HFFc6 (cell line): Measurements from ENCODE around the gene INTS6. TPM values are rescaled to one million over a fixed set of nuclear protein-coding genes. Genes with fewer than 3 reads are reported as not detected.

Experiments used
- DNase-seq: peaks from one replicate; pipeline ENCODE4 v3.0.0-alpha.2; 2018
- H3K27ac Mint-ChIP-seq: 2 replicates; pipeline ENCODE4 v1.8.0; 2020; ENCODE audit warnings: mild to moderate bottlenecking, mixed read lengths
- H3K27me3 Mint-ChIP-seq: 2 replicates; pipeline ENCODE4 v1.8.0; 2021; ENCODE audit warnings: mild to moderate bottlenecking, moderate library complexity, mixed read lengths; ENCODE audit not compliant: insufficient read depth
- H3K36me3 Mint-ChIP-seq: 2 replicates; pipeline ENCODE4 v1.8.0; 2021; ENCODE audit warnings: low read depth, mixed read lengths
- H3K4me1 Mint-ChIP-seq: 2 replicates; pipeline ENCODE4 v1.8.0; 2020; ENCODE audit warnings: low read depth, mixed read lengths
- H3K4me3 Mint-ChIP-seq: 2 replicates; pipeline ENCODE4 v1.8.0; 2020; ENCODE audit warnings: mild to moderate bottlenecking, moderate library complexity, mixed read lengths
- H3K9me3 Mint-ChIP-seq: 2 replicates; pipeline ENCODE4 v1.8.0; 2020; ENCODE audit warnings: mild to moderate bottlenecking, mixed read lengths
- total RNA-seq, 6 experiments: library from RNA; stranded (reverse); fragmentation: NEBNext Ultra II Directional; extraction: Animal tissue kit (Norgen Biotek cat#: 25700); gene quantifications; 2 replicates in 1 of 6; 3 replicates in 5 of 6; pipeline ENCODE4 v1.2.3, GENCODE V29; 2021
- TF ChIP-seq, protein P1 (sequence below): fragments of 200-600 bp; sonication (generic); IDR thresholded peaks from 2 replicates; pipeline ENCODE4 v1.5.0; 2021; ENCODE audit warnings: antibody characterized with exemption, mild to moderate bottlenecking

INTS6 gene
- total RNA-seq, 6 experiments from 2014 or later, result 32.4 to 38.6 (median 33.5) TPM

DNA sequence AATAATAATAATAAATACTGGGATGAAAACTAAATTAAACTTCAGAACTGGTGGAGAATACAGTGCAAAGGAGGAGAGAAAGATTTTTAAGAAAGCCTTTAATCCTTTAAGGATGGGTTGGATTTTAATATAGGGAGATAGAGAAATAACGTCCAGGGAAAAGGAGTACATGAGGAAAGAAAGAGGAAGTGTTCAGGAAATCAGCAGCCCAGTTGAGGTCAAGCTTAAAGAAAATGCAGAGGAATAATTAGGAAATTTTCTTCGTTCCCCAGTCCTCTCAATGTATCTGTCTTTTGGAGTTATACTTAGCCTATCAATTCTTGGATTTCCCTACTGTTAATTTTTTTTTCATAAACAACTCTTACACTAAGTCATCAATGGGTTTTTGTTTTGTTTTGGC, 47.7 kb downstream of the INTS6 start:
- Mint-ChIP-seq H3K9me3 (no peaks in the 10 kb centered on the region), H3K27me3 (no peaks in the 10 kb centered on the region), H3K36me3 (peaks cover 41% of the 10 kb centered on the region), H3K27ac (no peak overlapping the region), H3K4me1 (peaks cover 15% of the 10 kb centered on the region), H3K4me3 (no peak overlapping the region)
- TF ChIP-seq, protein P1, sequence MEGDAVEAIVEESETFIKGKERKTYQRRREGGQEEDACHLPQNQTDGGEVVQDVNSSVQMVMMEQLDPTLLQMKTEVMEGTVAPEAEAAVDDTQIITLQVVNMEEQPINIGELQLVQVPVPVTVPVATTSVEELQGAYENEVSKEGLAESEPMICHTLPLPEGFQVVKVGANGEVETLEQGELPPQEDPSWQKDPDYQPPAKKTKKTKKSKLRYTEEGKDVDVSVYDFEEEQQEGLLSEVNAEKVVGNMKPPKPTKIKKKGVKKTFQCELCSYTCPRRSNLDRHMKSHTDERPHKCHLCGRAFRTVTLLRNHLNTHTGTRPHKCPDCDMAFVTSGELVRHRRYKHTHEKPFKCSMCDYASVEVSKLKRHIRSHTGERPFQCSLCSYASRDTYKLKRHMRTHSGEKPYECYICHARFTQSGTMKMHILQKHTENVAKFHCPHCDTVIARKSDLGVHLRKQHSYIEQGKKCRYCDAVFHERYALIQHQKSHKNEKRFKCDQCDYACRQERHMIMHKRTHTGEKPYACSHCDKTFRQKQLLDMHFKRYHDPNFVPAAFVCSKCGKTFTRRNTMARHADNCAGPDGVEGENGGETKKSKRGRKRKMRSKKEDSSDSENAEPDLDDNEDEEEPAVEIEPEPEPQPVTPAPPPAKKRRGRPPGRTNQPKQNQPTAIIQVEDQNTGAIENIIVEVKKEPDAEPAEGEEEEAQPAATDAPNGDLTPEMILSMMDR, result no peak
- DNase-seq, result no peak

GRCh38 chr13:51397262-51397941, 55.4 kb downstream of the INTS6 start:
- Mint-ChIP-seq H3K36me3 (peaks cover 11% of the 10 kb centered on the region), H3K27ac (peak overlapping the region; percentile 42), H3K9me3 (no peaks in the 10 kb centered on the region), H3K4me1 (peaks cover 46% of the 10 kb centered on the region), H3K4me3 (no peak overlapping the region), H3K27me3 (no peaks in the 10 kb centered on the region)
- peak; percentile 35 for DNase-seq
- TF ChIP-seq, protein P1, result no peak

DNA sequence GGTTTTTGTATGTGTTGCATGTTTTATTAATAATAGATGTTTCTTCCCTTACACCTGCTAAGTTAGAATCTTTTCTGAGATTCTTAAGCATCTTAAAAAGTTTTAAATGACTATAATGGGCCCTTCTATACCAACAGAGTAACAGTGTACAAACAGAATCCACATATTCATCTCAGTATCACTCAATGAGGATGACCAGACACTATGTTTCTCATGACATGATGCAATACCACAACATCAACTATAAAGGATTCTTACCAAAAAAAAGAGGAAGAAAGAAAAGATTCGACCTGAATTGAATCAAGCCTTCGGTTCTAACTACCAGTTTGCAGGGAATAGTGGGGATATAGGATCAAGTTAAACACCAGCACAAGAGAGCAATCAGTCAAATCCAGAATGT, 56.5 kb downstream of the INTS6 start:
- H3K36me3 Mint-ChIP-seq, result peaks cover 14% of the 10 kb centered on the region
- no peaks in the 10 kb centered on the region for H3K9me3 Mint-ChIP-seq
- H3K4me1 Mint-ChIP-seq, result peaks cover 46% of the 10 kb centered on the region
- no peaks in the 10 kb centered on the region for H3K27me3 Mint-ChIP-seq
- DNase-seq, result no peak
- TF ChIP-seq, protein P1, result no peak
- peak overlapping the region; percentile 41 for H3K27ac Mint-ChIP-seq
- no peak overlapping the region for H3K4me3 Mint-ChIP-seq

- no peak overlapping the region for H3K27ac Mint-ChIP-seq
- peaks cover 10% of the 10 kb centered on the region for H3K36me3 Mint-ChIP-seq
- H3K9me3 Mint-ChIP-seq, result no peaks in the 10 kb centered on the region
- TF ChIP-seq, protein P1, result no peak
- H3K27me3 Mint-ChIP-seq, result no peaks in the 10 kb centered on the region
- H3K4me1 Mint-ChIP-seq, result peaks cover 37% of the 10 kb centered on the region
- H3K4me3 Mint-ChIP-seq, result no peak overlapping the region
- DNase-seq, result no peak
Measured at GRCh38 chr13:51394724-51395123, 58.1 kb downstream of the INTS6 start.

DNA sequence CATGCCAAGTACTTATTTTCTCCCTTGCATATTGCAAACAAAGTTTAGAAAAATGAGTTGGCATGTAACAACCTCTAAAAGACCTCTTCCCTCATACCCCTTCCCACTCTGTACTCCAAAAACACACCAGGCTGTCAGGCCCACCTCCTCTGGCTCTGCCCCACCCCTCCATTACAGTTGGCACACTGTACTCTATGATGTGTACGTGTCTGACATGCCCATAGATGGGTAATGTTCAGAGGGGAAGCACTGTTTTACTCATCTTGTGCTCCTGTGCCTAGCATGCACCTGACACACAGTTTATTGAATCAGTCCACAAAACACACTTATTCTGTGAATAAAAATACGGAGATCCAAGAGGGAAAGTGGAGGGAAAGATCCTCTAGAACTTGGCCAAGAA, 67.7 kb downstream of the INTS6 start:
- peaks cover 9% of the 10 kb centered on the region; the same call in 1 of the 2 replicates for H3K36me3 Mint-ChIP-seq

More for the DNA sequence above, 67.7 kb downstream of the INTS6 start:
- no peaks in the 10 kb centered on the region for H3K27me3 Mint-ChIP-seq
- H3K4me1 Mint-ChIP-seq, result no peaks in the 10 kb centered on the region
- TF ChIP-seq, protein P1, result no peak
- H3K9me3 Mint-ChIP-seq, result no peaks in the 10 kb centered on the region
- H3K27ac Mint-ChIP-seq, result no peak overlapping the region
- DNase-seq, result no peak
- H3K4me3 Mint-ChIP-seq, result no peak overlapping the region
